Measurements from ENCODE around the gene PRMT2.

Gene PRMT2

DNA sequence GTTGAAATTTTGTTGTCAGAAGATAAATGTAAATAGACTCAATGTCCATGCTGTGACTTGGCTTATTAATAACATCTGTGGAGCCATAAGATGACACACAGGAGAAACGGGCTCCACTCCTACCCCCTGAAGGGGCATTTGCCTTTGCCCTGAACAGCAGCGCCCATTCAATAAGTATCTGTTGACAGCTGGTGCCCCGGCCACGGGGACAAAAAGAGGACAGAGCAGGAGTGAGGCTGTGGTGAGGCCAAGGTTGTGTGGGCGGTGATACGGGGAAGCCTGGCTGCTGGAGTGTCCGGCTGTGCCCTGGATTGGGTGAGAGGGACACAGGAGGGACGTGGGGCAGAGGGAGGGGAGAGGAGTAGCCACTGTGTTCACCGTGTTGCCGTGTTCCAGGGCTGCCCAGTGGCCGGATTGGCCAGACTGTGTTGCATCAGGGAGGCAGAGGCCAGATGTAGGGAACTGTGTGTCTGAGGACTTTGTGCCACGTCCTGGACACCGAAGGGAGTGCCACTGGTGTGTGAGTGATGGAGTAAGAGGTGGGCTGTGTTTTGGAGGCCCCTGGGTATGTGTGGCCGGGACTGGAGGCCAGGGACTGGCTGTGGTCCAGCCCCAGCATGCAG, 15.1 kb downstream of the PRMT2 start:
- DNase-seq (ENCODE audit: low read depth in 1 of 2, low spot score in 1 of 2), result no peak
- Histone ChIP-seq H3K27me3 (ENCODE audit: insufficient read depth, poor library complexity, severe bottlenecking) (no peaks in the 10 kb centered on the region), H3K4me3 (replicated peaks; ENCODE audit: insufficient read depth, low read length) (no peak overlapping the region), H3K27ac (replicated peaks) (no peak overlapping the region)
- TF ChIP-seq POLR2AphosphoS5 (IDR thresholded peaks at IDR 0.05; ENCODE audit: low read depth), result no peak
- TF ChIP-seq, protein P1, sequence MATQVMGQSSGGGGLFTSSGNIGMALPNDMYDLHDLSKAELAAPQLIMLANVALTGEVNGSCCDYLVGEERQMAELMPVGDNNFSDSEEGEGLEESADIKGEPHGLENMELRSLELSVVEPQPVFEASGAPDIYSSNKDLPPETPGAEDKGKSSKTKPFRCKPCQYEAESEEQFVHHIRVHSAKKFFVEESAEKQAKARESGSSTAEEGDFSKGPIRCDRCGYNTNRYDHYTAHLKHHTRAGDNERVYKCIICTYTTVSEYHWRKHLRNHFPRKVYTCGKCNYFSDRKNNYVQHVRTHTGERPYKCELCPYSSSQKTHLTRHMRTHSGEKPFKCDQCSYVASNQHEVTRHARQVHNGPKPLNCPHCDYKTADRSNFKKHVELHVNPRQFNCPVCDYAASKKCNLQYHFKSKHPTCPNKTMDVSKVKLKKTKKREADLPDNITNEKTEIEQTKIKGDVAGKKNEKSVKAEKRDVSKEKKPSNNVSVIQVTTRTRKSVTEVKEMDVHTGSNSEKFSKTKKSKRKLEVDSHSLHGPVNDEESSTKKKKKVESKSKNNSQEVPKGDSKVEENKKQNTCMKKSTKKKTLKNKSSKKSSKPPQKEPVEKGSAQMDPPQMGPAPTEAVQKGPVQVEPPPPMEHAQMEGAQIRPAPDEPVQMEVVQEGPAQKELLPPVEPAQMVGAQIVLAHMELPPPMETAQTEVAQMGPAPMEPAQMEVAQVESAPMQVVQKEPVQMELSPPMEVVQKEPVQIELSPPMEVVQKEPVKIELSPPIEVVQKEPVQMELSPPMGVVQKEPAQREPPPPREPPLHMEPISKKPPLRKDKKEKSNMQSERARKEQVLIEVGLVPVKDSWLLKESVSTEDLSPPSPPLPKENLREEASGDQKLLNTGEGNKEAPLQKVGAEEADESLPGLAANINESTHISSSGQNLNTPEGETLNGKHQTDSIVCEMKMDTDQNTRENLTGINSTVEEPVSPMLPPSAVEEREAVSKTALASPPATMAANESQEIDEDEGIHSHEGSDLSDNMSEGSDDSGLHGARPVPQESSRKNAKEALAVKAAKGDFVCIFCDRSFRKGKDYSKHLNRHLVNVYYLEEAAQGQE (IDR thresholded peaks at IDR 0.05; ENCODE audit: insufficient replicate concordance, low read depth), result no peak
- no peak for TF ChIP-seq CTCF (IDR thresholded peaks at IDR 0.05; ENCODE audit: insufficient read depth, low read length)
- TF ChIP-seq GABPA (IDR thresholded peaks at IDR 0.05; ENCODE audit: low read depth), result no peak
- TF ChIP-seq SPI1 (IDR thresholded peaks at IDR 0.05; ENCODE audit: borderline replicate concordance, low read depth), result no peak

GRCh38 chr21:46651121-46651520, 15.6 kb downstream of the PRMT2 start:
- no peak for TF ChIP-seq CTCF (IDR thresholded peaks at IDR 0.05; ENCODE audit: insufficient read depth, low read length)
- no peak overlapping the region for H3K27ac ChIP-seq (replicated peaks)
- DNase-seq (ENCODE audit: low read depth in 1 of 2, low spot score in 1 of 2), result no peak

DNA sequence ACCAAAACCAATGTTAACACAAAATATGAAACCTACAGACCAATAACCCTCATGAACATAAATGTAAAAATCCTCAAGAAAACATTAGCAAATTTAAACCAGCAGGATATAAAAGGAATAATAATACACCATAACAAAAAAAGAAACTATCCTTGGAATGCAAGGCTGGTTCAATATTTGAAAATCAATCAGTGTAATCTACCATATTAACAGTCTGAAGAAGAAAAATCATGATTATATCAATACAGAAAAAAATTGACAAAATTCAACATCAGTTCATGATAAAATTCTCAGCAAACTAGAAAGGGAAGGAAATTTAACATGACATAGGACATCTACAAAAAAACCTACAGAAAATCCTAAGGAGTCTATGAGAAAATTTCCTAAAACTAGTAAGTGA, 19.8 kb downstream of the PRMT2 start:
- no peak for DNase-seq (ENCODE audit: low read depth in 1 of 2, low spot score in 1 of 2)
- no peak overlapping the region for H3K4me3 ChIP-seq (replicated peaks; ENCODE audit: insufficient read depth, low read length)

More at GRCh38 chr21:46651121-46651520, 15.6 kb downstream of the PRMT2 start:
- no peaks in the 10 kb centered on the region for H3K27me3 ChIP-seq (ENCODE audit: insufficient read depth, poor library complexity, severe bottlenecking)
- H3K4me3 ChIP-seq (replicated peaks; ENCODE audit: insufficient read depth, low read length), result no peak overlapping the region

More for the DNA sequence above, 19.8 kb downstream of the PRMT2 start:
- Histone ChIP-seq H3K27ac (replicated peaks) (no peak overlapping the region), H3K27me3 (ENCODE audit: insufficient read depth, poor library complexity, severe bottlenecking) (no peaks in the 10 kb centered on the region)
- TF ChIP-seq CTCF (IDR thresholded peaks at IDR 0.05; ENCODE audit: insufficient read depth, low read length), result no peak
- no peak for TF ChIP-seq POLR2AphosphoS5 (IDR thresholded peaks at IDR 0.05; ENCODE audit: low read depth)
- TF ChIP-seq SPI1 (IDR thresholded peaks at IDR 0.05; ENCODE audit: borderline replicate concordance, low read depth), result no peak
- no peak for TF ChIP-seq GABPA (IDR thresholded peaks at IDR 0.05; ENCODE audit: low read depth)
- TF ChIP-seq, protein P1 (IDR thresholded peaks at IDR 0.05; ENCODE audit: insufficient replicate concordance, low read depth), result no peak
